WTC11 (cell line): ENCODE measurements around the gene EVX1.

Source experiments
- AFF4 ChIP-seq: sonication (generic); formaldehyde crosslinking; IDR thresholded peaks from 2 replicates; pipeline ENCODE4 v1.8.1; 2023; ENCODE audit warnings: mild to moderate bottlenecking, missing genetic modification reagents, borderline replicate concordance
- ATF1 ChIP-seq: sonication (generic); formaldehyde crosslinking; IDR thresholded peaks from 2 replicates; pipeline ENCODE4 v1.8.1; 2023; ENCODE audit warnings: mild to moderate bottlenecking, moderate library complexity, missing genetic modification reagents
- ATF3 ChIP-seq: sonication (generic); formaldehyde crosslinking; conservative IDR thresholded peaks from 2 replicates; pipeline ENCODE4 v1.8.1; 2022; ENCODE audit warnings: mild to moderate bottlenecking, missing genetic modification reagents
- CTCF ChIP-seq: fragments of 200-600 bp; IDR thresholded peaks from 2 replicates; pipeline ENCODE4 v1.8.0; 2022; ENCODE audit warnings: antibody characterized with exemption
- ELF4 ChIP-seq: sonication (generic); formaldehyde crosslinking; IDR thresholded peaks from 2 replicates; pipeline ENCODE4 v1.8.1; 2022; ENCODE audit warnings: low read depth, mild to moderate bottlenecking, moderate library complexity, missing genetic modification reagents
- ERG ChIP-seq: fragments of 250-450 bp; sonication (Bioruptor Pico); IDR thresholded peaks from 2 replicates; pipeline ENCODE4 v1.8.0; 2021; ENCODE audit warnings: mild to moderate bottlenecking
- ETV6 ChIP-seq: sonication (generic); formaldehyde crosslinking; IDR thresholded peaks from 2 replicates; pipeline ENCODE4 v1.8.1; 2022; ENCODE audit warnings: mild to moderate bottlenecking, missing genetic modification reagents
- TEAD4 ChIP-seq: sonication (generic); formaldehyde crosslinking; IDR thresholded peaks from 2 replicates; pipeline ENCODE4 v1.8.0; 2022; ENCODE audit warnings: mild to moderate bottlenecking, missing genetic modification reagents
- ZNF138 ChIP-seq: sonication (generic); formaldehyde crosslinking; conservative IDR thresholded peaks from 2 replicates; pipeline ENCODE4 v1.8.1; 2022; ENCODE audit warnings: mild to moderate bottlenecking, moderate library complexity, missing genetic modification reagents
- TF ChIP-seq, protein P1 (sequence below): sonication (generic); formaldehyde crosslinking; IDR thresholded peaks from 2 replicates; pipeline ENCODE4 v1.8.1; 2023; ENCODE audit warnings: mild to moderate bottlenecking, missing genetic modification reagents, moderate library complexity
- TF ChIP-seq, protein P2 (sequence below): sonication (generic); formaldehyde crosslinking; IDR thresholded peaks from 2 replicates; pipeline ENCODE4 v1.8.0; 2022; ENCODE audit warnings: mild to moderate bottlenecking, missing genetic modification reagents
- TF ChIP-seq, protein P3 (sequence below): sonication (generic); formaldehyde crosslinking; IDR thresholded peaks from 2 replicates; pipeline ENCODE4 v1.8.1; 2023; ENCODE audit warnings: mild to moderate bottlenecking, missing genetic modification reagents
- TF ChIP-seq, protein P4 (sequence below): sonication (generic); formaldehyde crosslinking; IDR thresholded peaks from 2 replicates; pipeline ENCODE4 v1.8.0; 2023; ENCODE audit warnings: missing genetic modification reagents

- no peak for TF ChIP-seq ETV6 (CRISPR knock-in tag)
- TF ChIP-seq AFF4 (CRISPR knock-in tag): no peak
- no peak for TF ChIP-seq TEAD4 (CRISPR knock-in tag)
- no peak for TF ChIP-seq CTCF
- TF ChIP-seq, protein P1, sequence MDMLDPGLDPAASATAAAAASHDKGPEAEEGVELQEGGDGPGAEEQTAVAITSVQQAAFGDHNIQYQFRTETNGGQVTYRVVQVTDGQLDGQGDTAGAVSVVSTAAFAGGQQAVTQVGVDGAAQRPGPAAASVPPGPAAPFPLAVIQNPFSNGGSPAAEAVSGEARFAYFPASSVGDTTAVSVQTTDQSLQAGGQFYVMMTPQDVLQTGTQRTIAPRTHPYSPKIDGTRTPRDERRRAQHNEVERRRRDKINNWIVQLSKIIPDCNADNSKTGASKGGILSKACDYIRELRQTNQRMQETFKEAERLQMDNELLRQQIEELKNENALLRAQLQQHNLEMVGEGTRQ: no peak
- no peak for TF ChIP-seq ERG
- TF ChIP-seq, protein P2, sequence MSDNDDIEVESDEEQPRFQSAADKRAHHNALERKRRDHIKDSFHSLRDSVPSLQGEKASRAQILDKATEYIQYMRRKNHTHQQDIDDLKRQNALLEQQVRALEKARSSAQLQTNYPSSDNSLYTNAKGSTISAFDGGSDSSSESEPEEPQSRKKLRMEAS (CRISPR knock-in tag): no peak
- no peak for TF ChIP-seq ZNF138
- TF ChIP-seq ATF3 (CRISPR knock-in tag): no peak
- TF ChIP-seq, protein P3, sequence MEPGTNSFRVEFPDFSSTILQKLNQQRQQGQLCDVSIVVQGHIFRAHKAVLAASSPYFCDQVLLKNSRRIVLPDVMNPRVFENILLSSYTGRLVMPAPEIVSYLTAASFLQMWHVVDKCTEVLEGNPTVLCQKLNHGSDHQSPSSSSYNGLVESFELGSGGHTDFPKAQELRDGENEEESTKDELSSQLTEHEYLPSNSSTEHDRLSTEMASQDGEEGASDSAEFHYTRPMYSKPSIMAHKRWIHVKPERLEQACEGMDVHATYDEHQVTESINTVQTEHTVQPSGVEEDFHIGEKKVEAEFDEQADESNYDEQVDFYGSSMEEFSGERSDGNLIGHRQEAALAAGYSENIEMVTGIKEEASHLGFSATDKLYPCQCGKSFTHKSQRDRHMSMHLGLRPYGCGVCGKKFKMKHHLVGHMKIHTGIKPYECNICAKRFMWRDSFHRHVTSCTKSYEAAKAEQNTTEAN (CRISPR knock-in tag): no peak
- no peak for TF ChIP-seq ATF1 (CRISPR knock-in tag)
- TF ChIP-seq, protein P4, sequence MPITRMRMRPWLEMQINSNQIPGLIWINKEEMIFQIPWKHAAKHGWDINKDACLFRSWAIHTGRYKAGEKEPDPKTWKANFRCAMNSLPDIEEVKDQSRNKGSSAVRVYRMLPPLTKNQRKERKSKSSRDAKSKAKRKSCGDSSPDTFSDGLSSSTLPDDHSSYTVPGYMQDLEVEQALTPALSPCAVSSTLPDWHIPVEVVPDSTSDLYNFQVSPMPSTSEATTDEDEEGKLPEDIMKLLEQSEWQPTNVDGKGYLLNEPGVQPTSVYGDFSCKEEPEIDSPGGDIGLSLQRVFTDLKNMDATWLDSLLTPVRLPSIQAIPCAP: no peak
- TF ChIP-seq ELF4: no peak
Observed at GRCh38 chr7:27217951-27218350, 24.7 kb upstream of the EVX1 start.
